Dermis microvascular lymphatic vessel endothelial cell (primary cell): ENCODE data around the gene GTF2B. TPM values are rescaled to one million over a fixed set of nuclear protein-coding genes. Genes with fewer than 3 reads are reported as not detected.
A peak's percentile ranks its signal among the peaks of the same experiment; 100 is the strongest.
"Not testable (repeated sequence)": the region's sequence is repeated elsewhere in the genome, so short reads cannot be mapped to it uniquely, and the experiment has no call there.

Source experiments
- DNase-seq, 2 donors: peaks; one replicate each; pipeline versions ENCODE4 v3.0.0 to v3.0.0-alpha.2; 2010; ENCODE audit warnings: low read depth in 2 of 2
- total RNA-seq: library from RNA; depleted of rRNA; stranded (reverse); fragments of >200 nt; gene quantifications from 2 replicates; pipeline ENCODE4 v1.2.1, GENCODE V29; 2014

GTF2B gene
- total RNA-seq = 34.4 and 34.8 TPM in 2 replicates

GRCh38 chr1:88891318-88891950, at the start of gene GTF2B:
Gene GTF2B, minus strand, starts transcription at chr1:88891567. Its CDS starts 68 bp downstream, at chr1:88891499.
- peak; percentile 96 to 97 for DNase-seq

GRCh38 chr1:88938528-88938927, 47.2 kb upstream of the GTF2B start:
- DNase-seq = not testable (repeated sequence)

- DNase-seq = no peak
Observed at GRCh38 chr1:88936760-88937342, 45.5 kb upstream of the GTF2B start.

- no peak for DNase-seq
Observed at GRCh38 chr1:88936223-88936523, 44.8 kb upstream of the GTF2B start.

- peak; percentile 33 to 54 for DNase-seq
Observed at GRCh38 chr1:88935522-88936222, 44.3 kb upstream of the GTF2B start.

GRCh38 chr1:88930176-88930575, 38.8 kb upstream of the GTF2B start:
- not testable (repeated sequence) for DNase-seq

- no peak for DNase-seq
Observed at GRCh38 chr1:88923224-88923623, 31.9 kb upstream of the GTF2B start.

GRCh38 chr1:88922214-88922613, 30.8 kb upstream of the GTF2B start:
- DNase-seq = no peak

- DNase-seq = no peak
Observed at GRCh38 chr1:88920845-88921244, 29.5 kb upstream of the GTF2B start.

GRCh38 chr1:88917321-88918025, 26.1 kb upstream of the GTF2B start:
- no peak for DNase-seq

- no peak for DNase-seq
Observed at GRCh38 chr1:88916883-88917282, 25.5 kb upstream of the GTF2B start.

GRCh38 chr1:88911800-88912199, 20.4 kb upstream of the GTF2B start:
- not testable (repeated sequence) for DNase-seq

GRCh38 chr1:88911161-88911560, 19.8 kb upstream of the GTF2B start:
- no peak for DNase-seq

- DNase-seq = no peak
Observed at GRCh38 chr1:88910401-88910800, 19.0 kb upstream of the GTF2B start.

GRCh38 chr1:88900883-88901282, 9.5 kb upstream of the GTF2B start:
- no peak for DNase-seq

- DNase-seq = no peak
Observed at GRCh38 chr1:88897070-88897730, 5.8 kb upstream of the GTF2B start.

- DNase-seq = peak in 1 of 2 donors; percentile 60
Observed at GRCh38 chr1:88892357-88892877, 1.1 kb upstream of the GTF2B start.

- peak in 1 of 2 donors; percentile 11 for DNase-seq
Observed at GRCh38 chr1:88891951-88892340, 579 bp upstream of the GTF2B start.

- peak in 1 of 2 donors; percentile 59 for DNase-seq
Observed at GRCh38 chr1:88890791-88891317, 513 bp downstream of the GTF2B start.

- DNase-seq = no peak
Observed at GRCh38 chr1:88890131-88890530, 1.2 kb downstream of the GTF2B start.

- no peak for DNase-seq
Observed at GRCh38 chr1:88888750-88889149, 2.6 kb downstream of the GTF2B start.
